HepG2 (cell line): ENCODE results near the gene FAM156A. TPM values are rescaled to one million over a fixed set of nuclear protein-coding genes. Genes with fewer than 3 reads are reported as not detected.
A peak's percentile ranks its signal among the peaks of the same experiment; 100 is the strongest.

ENCODE experiments used
- EEA1 ChIP-seq: sonication (generic); formaldehyde crosslinking; IDR thresholded peaks from 2 replicates; pipeline ENCODE4 v1.5.1; 2020; ENCODE audit warnings: mild to moderate bottlenecking, missing genetic modification reagents, borderline replicate concordance
- HDAC2 ChIP-seq: sonication (generic); formaldehyde crosslinking; IDR thresholded peaks from 2 replicates; pipeline ENCODE4 v1.4.0; 2020; ENCODE audit warnings: missing genetic modification reagents
- MAZ ChIP-seq, 2 experiments: sonication (generic) in 1 of 2; formaldehyde crosslinking in 1 of 2; IDR thresholded peaks; 2 replicates each; pipeline versions ENCODE4 v1.5.0 to v1.6.1; 2012 to 2020; ENCODE audit warnings: low read depth in 2 of 2, mild to moderate bottlenecking in 2 of 2, borderline replicate concordance in 1 of 2, improper control_type of control experiment in 1 of 2, low read length in 1 of 2, missing genetic modification reagents in 1 of 2, moderate library complexity in 1 of 2
- NFE2 ChIP-seq: sonication (generic); formaldehyde crosslinking; IDR thresholded peaks from 2 replicates; pipeline ENCODE4 v1.4.0; 2020; ENCODE audit warnings: missing genetic modification reagents
- SMAD3 ChIP-seq: sonication (generic); formaldehyde crosslinking; IDR thresholded peaks from 2 replicates; pipeline ENCODE4 v1.4.0; 2020; ENCODE audit warnings: missing genetic modification reagents
- ZBTB8A ChIP-seq: sonication (generic); formaldehyde crosslinking; IDR thresholded peaks from 2 replicates; pipeline ENCODE4 v1.4.0; 2020; ENCODE audit warnings: mild to moderate bottlenecking, low read depth, missing genetic modification reagents, borderline replicate concordance
- ZC3H13 ChIP-seq: sonication (generic); formaldehyde crosslinking; IDR thresholded peaks from 2 replicates; pipeline ENCODE4 v1.8.1; 2023; ENCODE audit warnings: mild to moderate bottlenecking, missing genetic modification reagents, moderate library complexity
- ZKSCAN8 ChIP-seq: IDR thresholded peaks from 2 replicates; pipeline ENCODE4 v1.6.1; 2016; ENCODE audit warnings: borderline replicate concordance, missing genetic modification reagents, missing compliant biosample characterization
- ZNF329 ChIP-seq: sonication (generic); formaldehyde crosslinking; IDR thresholded peaks from 2 replicates; pipeline ENCODE4 v1.9.0; 2021; ENCODE audit warnings: low read depth, mild to moderate bottlenecking, missing genetic modification reagents
- ZNF619 ChIP-seq: sonication (generic); formaldehyde crosslinking; IDR thresholded peaks from 2 replicates; pipeline ENCODE4 v1.4.0; 2020; ENCODE audit warnings: mild to moderate bottlenecking, missing genetic modification reagents
- polyA plus RNA-seq, 8 experiments: library from polyadenylated mRNA; depleted of rRNA in 3 of 8; stranded (reverse) in 7 of 8; unstranded in 1 of 8; fragments of >200 nt; fragmentation: Illumina TruSeq in 4 of 8; extraction: Trizol in 4 of 8; gene quantifications; 2 replicates each; pipeline versions ENCODE4 v1.2.1 to v1.2.3, GENCODE V29; 2011 to 2016; ENCODE audit warnings: low read depth in 4 of 8, missing spikeins in 1 of 8, mixed read lengths in 1 of 8; ENCODE audit not compliant: insufficient read depth in 1 of 8
- total RNA-seq, 5 experiments: library from RNA; depleted of rRNA; stranded (reverse); fragments of >200 nt; fragmentation: Illumina TruSeq; extraction: Trizol; gene quantifications; 2 replicates each; pipeline ENCODE4 v1.2.3, GENCODE V29; 2016; ENCODE audit warnings: low read depth in 1 of 5
- TF ChIP-seq, protein P1 (sequence below): sonication (generic); formaldehyde crosslinking; IDR thresholded peaks from 2 replicates; pipeline ENCODE4 v1.9.0; 2021; ENCODE audit warnings: missing genetic modification reagents, borderline replicate concordance
- TF ChIP-seq, protein P2 (sequence below), 2 experiments: IDR thresholded peaks; 2 replicates each; pipeline ENCODE4 v1.6.1; 2011 to 2012; ENCODE audit warnings: low read length in 2 of 2, borderline replicate concordance in 1 of 2, low read depth in 1 of 2, mild to moderate bottlenecking in 1 of 2, moderate library complexity in 1 of 2
- TF ChIP-seq, protein P3 (sequence below): sonication (generic); formaldehyde crosslinking; IDR thresholded peaks from 2 replicates; pipeline ENCODE4; 2020; ENCODE audit warnings: missing genetic modification reagents, mild to moderate bottlenecking, borderline replicate concordance
- TF ChIP-seq, protein P4 (sequence below): sonication (generic); formaldehyde crosslinking; IDR thresholded peaks from 2 replicates; pipeline ENCODE4 v1.9.0; 2022; ENCODE audit warnings: missing genetic modification reagents, mild to moderate bottlenecking, borderline replicate concordance
- TF ChIP-seq, protein P5 (sequence below): sonication (generic); formaldehyde crosslinking; IDR thresholded peaks from 2 replicates; pipeline ENCODE4 v1.8.0; 2022; ENCODE audit warnings: missing genetic modification reagents, low read depth, mild to moderate bottlenecking, borderline replicate concordance

Gene FAM156A
- total and polyA plus RNA-seq, 2 of the 13 experiments (the other 11 are each of a cell fraction or from before 2014, with no cell fraction given) = 15.4 to 53.8 TPM

DNA sequence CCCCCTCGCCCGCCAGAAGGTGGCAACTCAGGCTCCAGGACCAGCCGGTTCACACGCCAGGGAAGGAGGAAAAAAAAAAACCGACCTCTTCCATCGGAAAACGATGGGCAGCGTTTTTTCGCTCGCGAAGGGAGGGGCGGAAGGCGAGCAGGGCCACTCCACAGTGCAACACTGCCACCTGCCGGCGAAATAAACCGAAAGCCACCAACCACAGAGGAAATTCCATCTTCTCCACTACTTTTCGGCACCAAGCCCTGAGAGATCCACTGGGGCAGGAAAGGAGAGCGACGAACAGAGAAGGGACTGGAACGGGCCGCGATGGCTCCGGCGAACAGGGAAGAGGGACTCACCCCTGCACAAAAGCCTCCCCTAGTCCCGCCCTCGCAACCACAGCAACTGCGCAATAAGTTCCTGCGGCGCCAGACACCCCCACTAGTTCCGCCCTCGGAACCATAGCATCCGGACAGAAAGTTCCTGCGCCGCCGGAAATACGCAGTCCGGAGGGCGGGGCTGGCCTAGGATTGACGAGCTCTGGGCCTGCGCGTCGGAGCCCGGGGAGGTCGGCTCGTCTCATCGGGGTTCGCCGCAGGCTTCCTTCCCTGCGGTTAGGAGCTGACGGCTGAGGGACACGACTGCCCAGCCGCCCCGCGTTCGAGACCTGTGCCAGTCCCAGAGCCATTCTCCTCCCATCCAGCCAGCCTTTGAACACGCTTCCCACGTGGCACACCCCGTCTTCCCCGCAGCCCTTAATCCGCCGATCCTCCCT lies 23.4 kb downstream of the FAM156A start (continued):
- TF ChIP-seq, protein P1, sequence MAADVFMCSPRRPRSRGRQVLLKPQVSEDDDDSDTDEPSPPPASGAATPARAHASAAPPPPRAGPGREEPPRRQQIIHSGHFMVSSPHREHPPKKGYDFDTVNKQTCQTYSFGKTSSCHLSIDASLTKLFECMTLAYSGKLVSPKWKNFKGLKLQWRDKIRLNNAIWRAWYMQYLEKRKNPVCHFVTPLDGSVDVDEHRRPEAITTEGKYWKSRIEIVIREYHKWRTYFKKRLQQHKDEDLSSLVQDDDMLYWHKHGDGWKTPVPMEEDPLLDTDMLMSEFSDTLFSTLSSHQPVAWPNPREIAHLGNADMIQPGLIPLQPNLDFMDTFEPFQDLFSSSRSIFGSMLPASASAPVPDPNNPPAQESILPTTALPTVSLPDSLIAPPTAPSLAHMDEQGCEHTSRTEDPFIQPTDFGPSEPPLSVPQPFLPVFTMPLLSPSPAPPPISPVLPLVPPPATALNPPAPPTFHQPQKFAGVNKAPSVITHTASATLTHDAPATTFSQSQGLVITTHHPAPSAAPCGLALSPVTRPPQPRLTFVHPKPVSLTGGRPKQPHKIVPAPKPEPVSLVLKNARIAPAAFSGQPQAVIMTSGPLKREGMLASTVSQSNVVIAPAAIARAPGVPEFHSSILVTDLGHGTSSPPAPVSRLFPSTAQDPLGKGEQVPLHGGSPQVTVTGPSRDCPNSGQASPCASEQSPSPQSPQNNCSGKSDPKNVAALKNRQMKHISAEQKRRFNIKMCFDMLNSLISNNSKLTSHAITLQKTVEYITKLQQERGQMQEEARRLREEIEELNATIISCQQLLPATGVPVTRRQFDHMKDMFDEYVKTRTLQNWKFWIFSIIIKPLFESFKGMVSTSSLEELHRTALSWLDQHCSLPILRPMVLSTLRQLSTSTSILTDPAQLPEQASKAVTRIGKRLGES (CRISPR knock-in tag) = no peak
- TF ChIP-seq ZC3H13 (0 out of 2 replicates have a peak, but pooled peaks have one; percentile 10), ZKSCAN8 (no peak), SMAD3 (CRISPR knock-in tag) (peak; percentile 71), ZBTB8A (CRISPR knock-in tag) (no peak), ZNF619 (CRISPR knock-in tag) (no peak), MAZ (IDR thresholded peaks at IDR 0.05; ENCODE audit: borderline replicate concordance, low read depth, low read length) (peak; percentile 67; the same call in 1 of the 2 replicates), MAZ (CRISPR knock-in tag; IDR thresholded peaks at IDR 0.05; ENCODE audit: low read depth) (peak; percentile 77), HDAC2 (CRISPR knock-in tag) (peak; percentile 26; the same call in 1 of the 2 replicates), EEA1 (CRISPR knock-in tag) (no peak), ZNF329 (CRISPR knock-in tag) (no peak), NFE2 (CRISPR knock-in tag) (no peak)
- TF ChIP-seq, protein P2, sequence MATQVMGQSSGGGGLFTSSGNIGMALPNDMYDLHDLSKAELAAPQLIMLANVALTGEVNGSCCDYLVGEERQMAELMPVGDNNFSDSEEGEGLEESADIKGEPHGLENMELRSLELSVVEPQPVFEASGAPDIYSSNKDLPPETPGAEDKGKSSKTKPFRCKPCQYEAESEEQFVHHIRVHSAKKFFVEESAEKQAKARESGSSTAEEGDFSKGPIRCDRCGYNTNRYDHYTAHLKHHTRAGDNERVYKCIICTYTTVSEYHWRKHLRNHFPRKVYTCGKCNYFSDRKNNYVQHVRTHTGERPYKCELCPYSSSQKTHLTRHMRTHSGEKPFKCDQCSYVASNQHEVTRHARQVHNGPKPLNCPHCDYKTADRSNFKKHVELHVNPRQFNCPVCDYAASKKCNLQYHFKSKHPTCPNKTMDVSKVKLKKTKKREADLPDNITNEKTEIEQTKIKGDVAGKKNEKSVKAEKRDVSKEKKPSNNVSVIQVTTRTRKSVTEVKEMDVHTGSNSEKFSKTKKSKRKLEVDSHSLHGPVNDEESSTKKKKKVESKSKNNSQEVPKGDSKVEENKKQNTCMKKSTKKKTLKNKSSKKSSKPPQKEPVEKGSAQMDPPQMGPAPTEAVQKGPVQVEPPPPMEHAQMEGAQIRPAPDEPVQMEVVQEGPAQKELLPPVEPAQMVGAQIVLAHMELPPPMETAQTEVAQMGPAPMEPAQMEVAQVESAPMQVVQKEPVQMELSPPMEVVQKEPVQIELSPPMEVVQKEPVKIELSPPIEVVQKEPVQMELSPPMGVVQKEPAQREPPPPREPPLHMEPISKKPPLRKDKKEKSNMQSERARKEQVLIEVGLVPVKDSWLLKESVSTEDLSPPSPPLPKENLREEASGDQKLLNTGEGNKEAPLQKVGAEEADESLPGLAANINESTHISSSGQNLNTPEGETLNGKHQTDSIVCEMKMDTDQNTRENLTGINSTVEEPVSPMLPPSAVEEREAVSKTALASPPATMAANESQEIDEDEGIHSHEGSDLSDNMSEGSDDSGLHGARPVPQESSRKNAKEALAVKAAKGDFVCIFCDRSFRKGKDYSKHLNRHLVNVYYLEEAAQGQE (IDR thresholded peaks at IDR 0.05; ENCODE audit: borderline replicate concordance in 1 of 2, low read depth in 1 of 2, low read length in 2 of 2) = no peak
- TF ChIP-seq, protein P3, sequence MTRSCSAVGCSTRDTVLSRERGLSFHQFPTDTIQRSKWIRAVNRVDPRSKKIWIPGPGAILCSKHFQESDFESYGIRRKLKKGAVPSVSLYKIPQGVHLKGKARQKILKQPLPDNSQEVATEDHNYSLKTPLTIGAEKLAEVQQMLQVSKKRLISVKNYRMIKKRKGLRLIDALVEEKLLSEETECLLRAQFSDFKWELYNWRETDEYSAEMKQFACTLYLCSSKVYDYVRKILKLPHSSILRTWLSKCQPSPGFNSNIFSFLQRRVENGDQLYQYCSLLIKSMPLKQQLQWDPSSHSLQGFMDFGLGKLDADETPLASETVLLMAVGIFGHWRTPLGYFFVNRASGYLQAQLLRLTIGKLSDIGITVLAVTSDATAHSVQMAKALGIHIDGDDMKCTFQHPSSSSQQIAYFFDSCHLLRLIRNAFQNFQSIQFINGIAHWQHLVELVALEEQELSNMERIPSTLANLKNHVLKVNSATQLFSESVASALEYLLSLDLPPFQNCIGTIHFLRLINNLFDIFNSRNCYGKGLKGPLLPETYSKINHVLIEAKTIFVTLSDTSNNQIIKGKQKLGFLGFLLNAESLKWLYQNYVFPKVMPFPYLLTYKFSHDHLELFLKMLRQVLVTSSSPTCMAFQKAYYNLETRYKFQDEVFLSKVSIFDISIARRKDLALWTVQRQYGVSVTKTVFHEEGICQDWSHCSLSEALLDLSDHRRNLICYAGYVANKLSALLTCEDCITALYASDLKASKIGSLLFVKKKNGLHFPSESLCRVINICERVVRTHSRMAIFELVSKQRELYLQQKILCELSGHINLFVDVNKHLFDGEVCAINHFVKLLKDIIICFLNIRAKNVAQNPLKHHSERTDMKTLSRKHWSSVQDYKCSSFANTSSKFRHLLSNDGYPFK (CRISPR knock-in tag) = no peak
- TF ChIP-seq, protein P4, sequence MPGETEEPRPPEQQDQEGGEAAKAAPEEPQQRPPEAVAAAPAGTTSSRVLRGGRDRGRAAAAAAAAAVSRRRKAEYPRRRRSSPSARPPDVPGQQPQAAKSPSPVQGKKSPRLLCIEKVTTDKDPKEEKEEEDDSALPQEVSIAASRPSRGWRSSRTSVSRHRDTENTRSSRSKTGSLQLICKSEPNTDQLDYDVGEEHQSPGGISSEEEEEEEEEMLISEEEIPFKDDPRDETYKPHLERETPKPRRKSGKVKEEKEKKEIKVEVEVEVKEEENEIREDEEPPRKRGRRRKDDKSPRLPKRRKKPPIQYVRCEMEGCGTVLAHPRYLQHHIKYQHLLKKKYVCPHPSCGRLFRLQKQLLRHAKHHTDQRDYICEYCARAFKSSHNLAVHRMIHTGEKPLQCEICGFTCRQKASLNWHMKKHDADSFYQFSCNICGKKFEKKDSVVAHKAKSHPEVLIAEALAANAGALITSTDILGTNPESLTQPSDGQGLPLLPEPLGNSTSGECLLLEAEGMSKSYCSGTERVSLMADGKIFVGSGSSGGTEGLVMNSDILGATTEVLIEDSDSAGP (CRISPR knock-in tag) = peak; percentile 77
- TF ChIP-seq, protein P5, sequence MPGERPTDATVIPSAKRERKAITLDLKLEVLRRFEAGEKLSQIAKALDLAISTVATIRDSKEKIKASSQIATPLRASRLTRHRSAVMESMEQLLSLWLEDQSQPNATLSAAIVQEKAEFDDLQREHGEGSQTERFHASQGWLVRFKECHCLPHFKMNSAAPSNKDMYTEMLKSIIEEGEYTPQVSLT = no peak
